Measurements from ENCODE around the gene DHX35.

DNA sequence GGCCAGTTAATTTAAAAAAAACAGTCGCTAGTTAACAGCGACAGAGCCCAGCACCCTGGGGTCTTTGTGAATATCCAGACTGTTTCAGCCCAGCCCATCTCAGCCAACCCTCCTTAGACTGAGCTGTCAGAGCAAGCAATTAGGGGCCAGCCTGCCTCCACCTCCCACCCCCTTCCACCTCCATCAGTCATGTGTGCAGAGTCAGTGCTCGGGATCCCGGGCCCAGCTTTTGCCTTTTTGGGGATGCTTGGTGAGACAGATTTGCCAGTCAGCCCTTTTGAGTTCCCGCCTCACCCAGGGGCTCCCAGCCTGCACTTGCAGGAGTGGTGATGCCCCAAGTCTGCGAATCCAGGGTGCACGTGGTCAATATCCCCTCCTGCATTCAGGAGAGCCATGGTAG is 42.5 kb upstream of the DHX35 start:
- TF ChIP-seq EZH2 (IDR thresholded peaks at IDR 0.05) = no peak
- no peak for TF ChIP-seq POLR2AphosphoS5 (IDR thresholded peaks at IDR 0.05; ENCODE audit: borderline replicate concordance, low read depth, low read length)
- no peak for TF ChIP-seq FOXP2 (optimal IDR thresholded peaks at IDR 0.05; ENCODE audit: control extremely low read depth, extremely low read length, insufficient read depth)

All from SK-N-MC (cell line).